IPS-NIHi11 (cell line): ENCODE data around the gene ACTL7B.
"Not testable (repeated sequence)": the region's sequence is repeated elsewhere in the genome, so short reads cannot be mapped to it uniquely, and the experiment has no call there.

ENCODE experiments used
- DNase-seq: peaks from one replicate; pipeline ENCODE4 v3.0.0; 2012; ENCODE audit warnings: mixed read lengths, low spot score

The ACTL7B gene

GRCh38 chr9:108869092-108869725 is 13.4 kb upstream of the ACTL7B start:
- DNase-seq, result no peak

DNA sequence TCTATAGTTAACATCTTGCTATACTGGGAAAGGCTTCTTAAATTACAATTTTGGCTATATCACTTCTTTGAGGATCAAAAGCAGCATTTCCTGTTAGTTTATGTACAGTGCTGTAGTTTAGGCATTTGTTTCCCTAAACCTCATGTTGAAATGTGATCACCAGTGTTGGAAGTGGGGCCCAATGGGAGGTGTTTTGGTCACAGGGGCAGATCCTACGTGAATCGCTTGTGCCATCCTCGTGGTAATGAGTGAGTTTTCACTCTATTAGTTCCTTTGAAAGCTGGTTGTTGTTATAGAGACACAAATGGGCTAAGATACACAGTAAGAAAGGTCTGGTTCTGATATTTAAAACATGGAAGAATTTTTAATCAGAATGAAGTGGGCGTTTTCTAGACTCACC is 12.0 kb upstream of the ACTL7B start:
- DNase-seq, result no peak

- DNase-seq, result no peak
Measured at GRCh38 chr9:108867116-108867515, 11.3 kb upstream of the ACTL7B start.

DNA sequence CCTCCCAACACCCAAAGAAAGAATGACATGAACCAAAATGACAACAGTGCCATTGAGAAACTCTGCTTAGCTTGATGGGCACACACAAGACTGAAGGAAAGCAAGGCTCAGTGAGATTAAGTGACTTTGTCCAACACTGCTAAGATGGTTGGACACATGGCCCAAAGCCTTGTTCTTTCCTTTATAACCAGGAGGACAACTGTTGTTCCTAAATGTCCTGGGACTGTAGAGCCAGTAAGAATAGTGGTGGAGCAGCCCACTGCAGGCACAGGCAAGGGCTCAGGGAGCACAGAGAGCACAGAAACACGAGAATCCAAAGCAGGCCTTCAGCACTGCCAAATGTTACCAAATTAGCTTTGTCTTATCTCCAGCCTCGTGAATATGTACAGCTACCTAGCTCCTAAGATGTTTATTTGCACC is 10.2 kb upstream of the ACTL7B start:
- no peak for DNase-seq

DNA sequence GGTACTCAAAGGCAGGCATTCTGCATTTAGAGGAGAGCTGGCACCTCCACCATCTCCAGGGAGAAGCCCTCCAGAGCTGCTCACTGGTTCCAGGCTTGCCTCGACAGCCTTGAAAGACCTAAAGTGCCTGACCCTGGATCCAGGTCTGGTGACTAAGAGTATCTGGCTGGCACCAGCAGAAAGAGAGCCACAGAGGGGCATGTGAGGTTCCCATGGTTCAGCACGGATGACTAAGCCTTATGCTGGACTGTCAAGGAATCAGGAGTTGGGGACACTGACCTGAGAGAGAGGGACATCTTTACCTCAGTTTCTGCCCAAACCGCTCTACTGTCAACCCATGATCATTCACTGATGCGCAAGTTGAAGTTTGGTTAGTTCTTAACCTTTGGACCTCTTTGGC is 9.3 kb upstream of the ACTL7B start:
- DNase-seq, result no peak

DNA sequence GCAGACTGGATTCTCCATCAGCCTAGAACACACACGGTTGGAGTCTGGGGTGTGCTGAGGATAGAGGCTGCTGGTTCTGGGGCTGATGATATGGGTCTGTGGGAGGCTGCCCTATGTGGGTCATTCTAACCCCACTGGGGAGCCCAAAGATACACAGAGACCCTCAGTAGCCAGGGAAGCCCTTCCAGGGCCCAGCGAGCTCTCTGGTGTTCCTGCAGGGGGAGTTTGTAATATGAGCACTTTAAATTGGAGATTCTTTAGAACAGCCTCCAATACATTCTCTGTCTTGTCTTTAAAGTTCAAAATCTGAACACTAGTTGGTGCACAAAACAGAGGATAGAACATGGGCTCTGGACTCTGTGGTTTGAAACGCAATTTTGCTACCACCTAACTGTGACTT is 8.7 kb upstream of the ACTL7B start:
- DNase-seq, result no peak

DNA sequence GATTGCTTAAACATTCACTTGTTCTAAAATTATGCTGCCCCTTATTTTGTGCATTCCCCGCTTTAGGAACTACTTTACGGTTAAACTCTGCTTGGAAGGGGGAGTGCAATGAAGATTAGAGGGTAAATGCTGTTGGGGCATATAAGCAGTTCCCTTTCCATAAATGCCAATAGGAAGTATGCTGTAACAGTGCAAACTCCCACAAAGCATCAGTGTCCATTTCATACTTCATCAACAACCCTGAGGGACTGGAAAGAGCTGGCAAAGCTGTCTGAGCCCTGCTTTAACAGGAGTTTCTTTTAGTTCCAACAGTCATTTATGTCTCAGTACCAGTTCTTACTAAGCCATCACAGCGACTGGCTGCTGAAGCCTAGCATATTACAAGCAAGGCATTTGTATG is 8.1 kb upstream of the ACTL7B start:
- no peak for DNase-seq

DNA sequence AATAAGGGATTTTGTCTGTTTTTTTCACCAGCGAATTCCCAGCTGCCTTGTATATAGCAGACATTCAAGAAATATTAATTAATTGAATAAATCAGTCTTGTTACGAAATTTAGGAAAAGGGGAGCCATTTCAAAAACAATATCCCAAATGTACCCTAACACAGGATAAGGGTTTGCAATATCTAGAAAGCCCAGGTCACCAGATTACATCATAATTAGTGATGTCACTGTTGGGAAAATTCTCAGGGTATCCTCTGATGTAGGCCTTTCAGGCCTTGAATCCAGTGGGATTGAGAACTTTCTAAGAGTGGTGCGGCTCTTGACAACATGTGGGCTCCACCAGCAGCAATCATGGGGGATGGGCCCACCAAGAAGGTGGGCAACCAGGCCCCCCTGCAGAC is 6.2 kb upstream of the ACTL7B start, which contains the start of gene ACTL7A:
TSS of gene ACTL7A (plus strand) at position 270 of the 400 bp plus-strand sequence. CDS start at position 327, 57 bp downstream.
- DNase-seq, result no peak

GRCh38 chr9:108861464-108861863 is 5.7 kb upstream of the ACTL7B start:
- DNase-seq, result no peak

DNA sequence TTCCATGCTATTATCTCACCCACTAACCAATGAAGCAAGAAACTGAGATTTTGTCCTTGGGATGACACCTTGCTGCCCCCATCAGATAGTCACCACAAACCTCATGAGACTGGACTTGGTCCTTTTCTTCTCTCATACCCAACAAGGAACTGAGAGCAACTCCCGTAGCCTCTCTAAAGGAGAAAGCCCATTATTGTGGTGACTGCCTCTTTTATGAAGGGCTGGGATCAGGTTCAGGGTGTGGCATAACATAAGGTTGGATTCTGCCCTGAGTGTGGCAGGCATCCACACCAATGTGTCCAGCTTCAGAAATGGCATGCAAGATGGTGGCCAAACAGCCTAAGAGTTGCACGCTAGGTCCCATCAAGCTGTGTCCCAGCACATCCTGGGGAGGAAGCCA is 5.0 kb upstream of the ACTL7B start:
- DNase-seq, result no peak

- no peak for DNase-seq
Measured at GRCh38 chr9:108860354-108860753, 4.6 kb upstream of the ACTL7B start.

GRCh38 chr9:108859459-108860114 is 3.8 kb upstream of the ACTL7B start:
- no peak for DNase-seq

DNA sequence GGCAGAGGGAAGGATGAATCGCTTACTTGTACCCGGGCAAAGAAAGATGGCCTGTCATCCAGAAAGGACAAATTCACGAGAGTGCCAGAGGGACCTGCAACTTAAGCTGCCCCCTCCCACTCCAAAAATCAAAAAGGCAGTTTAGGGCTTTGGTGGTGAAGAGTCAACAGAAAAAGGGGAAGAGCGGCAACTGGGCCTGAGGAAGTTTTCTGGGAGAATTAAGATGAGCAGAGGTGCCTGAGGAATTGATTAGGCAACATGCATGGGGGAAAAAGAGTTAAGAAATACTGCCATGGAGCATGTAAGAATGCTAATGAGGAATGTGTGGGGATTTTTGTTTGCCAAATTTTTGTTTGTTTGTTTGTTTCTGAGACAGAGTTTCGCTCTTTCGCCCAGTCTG is 1.8 kb upstream of the ACTL7B start:
- DNase-seq, result no peak

DNA sequence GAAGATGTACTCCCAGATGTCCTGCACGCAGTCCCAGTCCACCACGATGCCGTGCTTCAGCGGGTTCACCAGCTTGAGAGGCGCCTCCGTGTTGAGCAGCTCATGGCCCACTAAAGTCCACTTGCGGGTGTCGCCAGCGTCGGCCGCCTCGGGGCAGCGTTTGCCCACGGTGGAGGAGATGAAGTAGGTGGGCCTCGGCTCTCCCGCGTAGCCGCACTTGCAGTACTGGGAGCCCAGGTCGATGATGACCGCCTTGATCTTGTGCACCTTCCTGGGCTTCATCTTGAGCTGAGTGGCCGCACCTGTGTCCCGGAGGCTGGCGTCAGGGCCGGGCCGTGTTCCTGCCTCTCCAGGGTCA is 278 bp downstream of the ACTL7B start:
- DNase-seq, result no peak

DNA sequence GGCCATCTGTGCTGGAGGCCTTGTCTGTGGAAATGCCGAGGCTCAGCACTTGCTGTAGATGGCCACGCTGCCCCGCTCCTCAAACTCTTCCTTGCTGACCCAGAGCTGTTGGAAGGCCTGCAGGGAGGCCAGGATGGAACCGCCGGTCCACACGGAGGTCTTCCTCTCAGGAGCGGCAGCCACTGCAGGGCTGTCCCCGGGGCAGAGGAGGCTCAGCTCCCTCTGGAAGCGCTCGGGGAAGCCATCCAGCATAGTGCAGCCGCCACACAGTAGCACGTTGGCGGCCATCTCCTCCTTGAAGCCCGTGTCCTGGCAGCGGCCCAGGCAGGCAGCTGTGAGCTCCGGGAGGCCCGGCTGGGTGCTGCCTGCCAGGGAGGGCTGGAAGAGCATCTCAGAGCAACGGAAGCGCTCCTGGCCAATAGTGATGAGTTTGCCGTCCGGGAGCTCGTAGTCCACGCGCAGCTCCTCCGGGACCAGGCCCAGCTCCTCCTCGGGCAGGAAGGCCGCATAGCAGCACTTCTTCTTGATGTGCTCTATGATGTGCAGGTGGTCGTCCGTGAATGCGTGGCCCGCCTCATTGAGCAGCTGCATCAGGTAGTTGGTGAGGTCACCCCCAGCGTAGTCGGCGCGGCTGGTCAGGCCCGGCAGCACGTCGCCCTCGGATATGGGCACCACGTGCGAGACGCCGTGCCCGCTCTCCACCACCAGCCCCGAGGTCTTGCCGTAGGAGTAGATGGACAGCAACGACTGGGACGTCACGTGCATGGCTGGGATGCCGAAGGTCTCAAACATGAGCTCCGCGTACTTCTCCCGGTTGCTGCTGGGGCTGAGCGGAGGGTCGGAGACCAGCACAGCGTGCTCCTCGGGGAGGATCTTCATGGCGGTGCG is 901 bp downstream of the ACTL7B start:
- no peak for DNase-seq

DNA sequence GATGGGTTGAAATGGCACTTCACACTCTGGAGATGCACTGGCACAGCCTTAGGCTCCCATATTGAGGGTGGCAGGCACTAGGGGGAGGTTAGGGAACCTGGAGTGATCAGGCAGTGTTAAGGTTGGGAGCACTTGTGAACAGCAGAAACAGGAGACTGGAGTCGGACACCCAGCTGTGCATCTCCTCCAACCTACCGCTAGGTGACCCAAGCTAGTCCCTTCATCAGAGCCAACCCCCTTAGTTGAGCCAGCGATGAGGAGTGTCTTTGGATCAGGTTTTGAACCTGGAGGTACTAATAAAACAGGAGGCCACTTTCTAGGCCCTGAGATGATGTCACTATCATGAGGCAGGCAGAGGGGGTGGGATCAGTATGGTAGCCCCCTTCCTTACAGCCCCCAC is 1.7 kb downstream of the ACTL7B start:
- DNase-seq, result no peak

DNA sequence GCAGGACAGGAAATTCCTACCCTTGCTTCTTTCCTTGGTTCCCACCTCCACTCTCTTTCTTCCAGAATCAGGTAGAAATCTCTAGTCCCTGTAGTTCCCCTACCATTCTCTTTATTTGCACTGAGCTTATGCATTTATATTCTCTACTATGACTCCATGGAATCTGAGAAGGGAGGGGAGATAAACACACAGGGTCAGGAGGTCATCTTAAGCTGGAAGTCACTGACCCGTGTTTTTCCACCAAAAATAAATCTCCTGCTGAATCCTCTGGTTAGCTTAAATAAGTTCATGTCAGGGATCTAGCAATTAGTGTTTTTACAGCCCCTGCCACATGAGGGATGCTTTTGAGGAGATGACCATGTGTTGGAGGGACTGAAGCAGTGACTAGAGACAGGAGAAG is 3.7 kb downstream of the ACTL7B start:
- no peak for DNase-seq

DNA sequence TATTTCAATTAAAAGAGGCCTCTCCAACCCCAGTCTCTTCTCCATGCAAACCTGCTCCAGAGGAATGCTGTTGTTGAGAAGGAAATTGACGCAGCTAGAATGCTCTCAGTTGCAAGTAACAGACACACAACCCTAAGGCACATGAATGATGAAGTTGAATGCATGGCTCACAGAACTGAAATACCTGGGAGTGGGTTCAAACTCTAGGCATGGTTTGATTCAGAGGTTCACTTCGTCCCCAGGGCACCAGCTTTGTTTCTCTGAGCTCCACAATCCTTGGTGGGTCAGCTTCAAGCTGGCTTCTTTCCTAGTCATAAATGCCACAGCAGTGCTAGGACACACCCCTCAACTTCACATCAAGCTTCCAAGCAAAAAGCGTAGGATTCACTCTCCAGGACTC is 4.6 kb downstream of the ACTL7B start:
- no peak for DNase-seq

GRCh38 chr9:108850293-108850897 is 5.4 kb downstream of the ACTL7B start:
- no peak for DNase-seq

- DNase-seq, result not testable (repeated sequence)
Measured at GRCh38 chr9:108848296-108848695, 7.5 kb downstream of the ACTL7B start.

DNA sequence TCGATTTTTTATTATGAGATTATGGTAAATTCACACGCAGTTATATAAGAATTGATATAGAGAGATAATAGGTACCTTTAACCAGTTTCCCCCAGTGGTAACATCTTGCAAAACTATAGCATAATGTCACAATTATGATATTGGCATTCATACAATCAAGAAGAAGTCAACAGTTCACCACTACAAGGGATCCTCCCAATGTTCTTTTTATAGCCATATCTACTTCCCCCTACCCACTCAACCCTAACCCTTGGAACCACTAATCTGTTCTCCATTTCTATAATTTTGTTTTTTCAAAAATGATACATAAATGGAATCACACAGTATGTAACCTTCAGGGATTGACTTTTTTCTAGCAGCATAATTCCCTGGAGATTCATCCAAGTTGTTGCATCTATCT is 9.8 kb downstream of the ACTL7B start:
- DNase-seq, result no peak

DNA sequence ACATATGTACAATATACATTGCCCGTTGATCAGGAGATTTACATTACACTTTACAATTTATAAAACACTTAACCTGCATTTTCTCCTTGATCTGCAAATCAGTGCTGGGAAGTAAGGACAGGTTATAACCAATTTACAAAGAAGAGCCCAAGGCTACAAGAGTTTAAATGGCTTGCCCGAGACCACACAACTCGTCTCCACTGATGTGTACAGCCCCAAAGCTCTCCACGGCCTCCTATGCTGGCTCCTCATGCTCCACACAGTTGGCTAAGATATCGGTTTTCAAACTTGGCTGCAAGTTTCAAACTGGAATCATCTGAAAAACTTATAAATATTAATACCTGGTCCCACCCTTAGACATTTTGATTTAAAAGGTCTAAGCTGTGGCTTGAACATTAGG is 10.3 kb downstream of the ACTL7B start:
- DNase-seq, result no peak

GRCh38 chr9:108844856-108845255 is 10.9 kb downstream of the ACTL7B start:
- DNase-seq, result no peak
